D341Med (cell line): ENCODE results near the gene LCN2.
"Not testable (repeated sequence)": the region's sequence is repeated elsewhere in the genome, so short reads cannot be mapped to it uniquely, and the experiment has no call there.

Experiments used
- DNase-seq: peaks from one replicate; pipeline ENCODE4 v3.0.0; 2012; ENCODE audit warnings: low spot score

LCN2 gene

GRCh38 chr9:128168731-128169308 lies 19.6 kb downstream of the LCN2 start:
- no peak for DNase-seq

- no peak for DNase-seq
Measured at GRCh38 chr9:128169492-128169891, 20.2 kb downstream of the LCN2 start.

- peak; percentile 86 for DNase-seq
Measured at GRCh38 chr9:128169925-128170324, 20.7 kb downstream of the LCN2 start.

- no peak for DNase-seq
Measured at GRCh38 chr9:128174062-128174461, 24.8 kb downstream of the LCN2 start.

- no peak for DNase-seq
Measured at GRCh38 chr9:128175102-128175563, 25.9 kb downstream of the LCN2 start.

GRCh38 chr9:128175726-128176125 lies 26.5 kb downstream of the LCN2 start:
- no peak for DNase-seq

- no peak for DNase-seq
Measured at GRCh38 chr9:128178806-128179431, 29.7 kb downstream of the LCN2 start.

GRCh38 chr9:128180001-128180400 lies 30.7 kb downstream of the LCN2 start:
- no peak for DNase-seq

GRCh38 chr9:128180447-128180846 lies 31.2 kb downstream of the LCN2 start:
- DNase-seq, result no peak

GRCh38 chr9:128181480-128181879 lies 32.2 kb downstream of the LCN2 start:
- not testable (repeated sequence) for DNase-seq

- DNase-seq, result no peak
Measured at GRCh38 chr9:128182893-128183588, 33.8 kb downstream of the LCN2 start.

GRCh38 chr9:128185979-128186965 lies 37.0 kb downstream of the LCN2 start:
- DNase-seq, result no peak

GRCh38 chr9:128187361-128187760 lies 38.1 kb downstream of the LCN2 start:
- DNase-seq, result no peak

- no peak for DNase-seq
Measured at GRCh38 chr9:128188209-128188608, 39.0 kb downstream of the LCN2 start.

- no peak for DNase-seq
Measured at GRCh38 chr9:128190013-128190412, 40.8 kb downstream of the LCN2 start.

GRCh38 chr9:128190516-128191405 lies 41.5 kb downstream of the LCN2 start:
- DNase-seq, result no peak

GRCh38 chr9:128191406-128192046 lies 42.3 kb downstream of the LCN2 start, which contains the start of gene CIZ1:
TSS of gene CIZ1 (minus strand) at chr9:128191572. CDS start at chr9:128190857, 715 bp downstream.
- peak; percentile 93 for DNase-seq

GRCh38 chr9:128192601-128193371 lies 43.5 kb downstream of the LCN2 start:
- DNase-seq, result peak; percentile 79

GRCh38 chr9:128193469-128194096 lies 44.3 kb downstream of the LCN2 start:
- DNase-seq, result no peak
